K562 (cell line): ENCODE data around the gene SOHLH1.

Experiments used
- EZH2 ChIP-seq: IDR thresholded peaks from 2 replicates; pipeline ENCODE4 v1.6.1; 2012; ENCODE audit warnings: low read depth, mild to moderate bottlenecking, inconsistent platforms, low read length, borderline replicate concordance
- NCOR1 ChIP-seq: fragments of 450-650 bp; IDR thresholded peaks from 2 replicates; pipeline ENCODE4 v1.6.1; 2016; ENCODE audit warnings: mild to moderate bottlenecking, moderate library complexity
- POLR2A ChIP-seq: fragments of 450-650 bp; conservative IDR thresholded peaks from 2 replicates; pipeline ENCODE4 v1.6.1; 2016
- ZBTB33 ChIP-seq: sonication (generic); formaldehyde crosslinking; IDR thresholded peaks from 2 replicates; pipeline ENCODE4 v1.8.1; 2023; ENCODE audit warnings: mild to moderate bottlenecking, missing genetic modification reagents

DNA sequence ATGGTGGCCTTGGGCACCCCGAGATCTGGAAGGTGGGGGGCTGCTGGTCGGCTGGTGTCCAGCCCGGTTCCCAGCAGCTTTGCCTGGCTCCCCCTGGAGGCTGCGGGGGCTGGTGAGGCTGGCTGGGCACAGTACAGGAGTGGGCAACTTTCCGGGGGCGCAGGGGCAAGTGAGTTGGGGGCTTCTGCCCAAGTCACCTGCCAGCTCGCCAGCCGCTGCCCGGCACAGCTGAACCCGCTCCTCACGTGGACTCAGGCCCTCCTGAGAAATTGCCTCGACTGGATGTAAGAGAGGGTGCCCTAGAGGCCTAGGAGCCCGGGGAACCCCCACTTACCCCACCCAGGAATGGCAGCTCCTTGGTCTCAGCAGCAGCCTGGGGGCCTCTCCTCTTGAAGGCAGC is 18.1 kb upstream of the SOHLH1 start:
- TF ChIP-seq EZH2 (no peak), NCOR1 (no peak), POLR2A (no peak), ZBTB33 (no peak)
